ENCODE data around the gene ZCWPW1. TPM values are rescaled to one million over a fixed set of nuclear protein-coding genes. Genes with fewer than 3 reads are reported as not detected.

The ZCWPW1 gene
- total RNA-seq, 1 experiment from 2014 or later = 3.7 TPM

DNA sequence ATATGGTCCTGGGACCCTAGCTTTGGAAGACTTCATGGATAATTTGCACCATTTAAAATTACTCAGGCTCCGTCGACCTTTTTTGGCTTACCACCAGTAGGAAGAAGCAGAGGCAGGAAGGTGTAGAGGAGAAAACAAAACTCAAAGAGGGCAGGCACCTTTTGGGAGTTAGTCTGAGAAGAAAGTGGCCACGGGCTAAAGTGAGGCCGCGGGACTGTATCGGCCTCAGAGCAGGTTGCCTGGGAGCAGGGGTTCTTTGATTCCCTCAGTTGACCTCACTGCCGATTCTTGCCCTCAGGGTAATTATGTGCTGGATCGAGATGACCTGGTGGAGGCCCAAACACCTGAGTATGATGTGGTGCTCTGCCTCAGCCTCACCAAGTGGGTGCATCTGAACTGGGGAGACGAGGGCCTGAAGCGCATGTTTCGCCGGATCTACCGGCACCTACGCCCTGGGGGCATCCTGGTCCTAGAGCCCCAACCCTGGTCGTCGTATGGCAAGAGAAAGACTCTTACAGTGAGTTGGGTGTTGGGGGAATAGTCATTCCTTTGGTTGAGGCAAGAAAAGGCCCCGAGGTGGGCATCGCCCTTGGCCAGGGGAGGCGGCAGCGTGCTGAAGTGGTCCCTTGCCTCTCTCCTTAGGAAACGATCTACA lies 4.2 kb upstream of the ZCWPW1 start:
- no peak for DNase-seq (ENCODE audit: low spot score)

DNA sequence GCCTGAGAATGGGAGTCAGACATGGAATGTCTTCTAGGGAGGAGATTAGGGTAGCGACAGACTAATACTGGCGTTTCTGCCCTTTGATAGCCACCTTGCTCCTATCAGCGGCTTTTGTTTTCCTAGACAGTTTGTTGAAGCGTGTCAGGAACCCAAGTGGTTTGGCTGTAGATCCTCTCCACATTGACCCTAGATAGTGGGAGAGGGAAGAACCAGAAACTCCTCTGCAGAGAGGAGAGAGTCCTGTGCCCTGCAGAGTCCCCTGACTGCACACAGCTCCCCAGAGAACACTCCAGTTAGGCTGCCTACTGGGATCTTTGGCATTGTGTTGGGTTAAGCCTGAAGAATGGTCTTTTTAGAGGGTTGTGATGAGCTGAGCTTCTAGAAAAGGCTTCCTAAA lies 3.5 kb upstream of the ZCWPW1 start:
- DNase-seq (ENCODE audit: low spot score) = no peak

DNA sequence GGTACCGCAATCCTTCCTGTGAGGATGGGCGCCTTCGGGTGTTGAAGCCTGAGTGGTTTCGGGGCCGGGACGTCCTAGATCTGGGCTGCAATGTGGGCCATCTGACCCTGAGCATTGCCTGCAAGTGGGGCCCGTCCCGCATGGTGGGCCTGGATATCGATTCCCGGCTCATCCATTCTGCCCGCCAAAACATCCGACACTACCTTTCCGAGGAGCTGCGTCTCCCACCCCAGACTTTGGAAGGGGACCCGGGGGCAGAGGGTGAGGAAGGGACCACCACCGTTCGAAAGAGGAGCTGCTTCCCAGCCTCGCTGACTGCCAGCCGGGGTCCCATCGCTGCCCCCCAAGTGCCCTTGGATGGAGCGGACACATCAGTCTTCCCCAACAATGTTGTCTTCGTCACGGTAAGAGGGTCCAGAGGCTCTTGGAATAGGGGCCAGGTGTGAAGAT lies 2.8 kb upstream of the ZCWPW1 start:
- no peak for DNase-seq (ENCODE audit: low spot score)

DNA sequence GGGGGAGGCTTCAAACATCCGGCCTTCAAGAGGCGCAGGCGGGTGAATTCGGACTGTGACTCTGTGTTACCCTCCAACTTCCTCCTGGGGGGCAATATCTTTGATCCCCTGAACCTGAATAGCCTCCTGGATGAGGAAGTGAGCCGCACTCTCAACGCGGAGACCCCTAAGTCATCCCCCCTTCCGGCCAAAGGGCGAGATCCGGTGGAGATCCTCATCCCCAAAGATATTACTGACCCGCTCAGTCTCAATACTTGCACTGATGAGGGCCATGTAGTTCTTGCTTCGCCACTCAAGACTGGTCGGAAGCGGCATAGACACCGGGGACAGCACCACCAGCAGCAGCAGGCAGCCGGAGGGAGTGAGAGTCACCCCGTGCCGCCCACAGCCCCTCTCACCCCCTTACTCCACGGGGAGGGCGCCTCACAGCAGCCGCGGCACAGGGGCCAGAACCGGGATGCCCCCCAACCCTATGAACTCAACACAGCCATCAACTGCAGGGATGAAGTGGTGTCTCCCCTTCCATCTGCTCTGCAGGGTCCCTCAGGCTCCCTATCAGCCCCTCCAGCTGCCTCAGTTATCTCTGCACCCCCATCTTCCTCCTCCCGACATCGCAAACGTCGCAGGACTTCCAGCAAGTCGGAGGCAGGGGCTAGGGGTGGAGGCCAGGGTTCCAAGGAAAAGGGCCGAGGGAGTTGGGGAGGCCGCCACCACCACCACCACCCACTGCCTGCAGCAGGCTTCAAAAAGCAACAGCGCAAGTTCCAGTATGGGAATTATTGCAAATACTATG lies 2.2 kb upstream of the ZCWPW1 start:
- DNase-seq (ENCODE audit: low spot score) = no peak

- DNase-seq (ENCODE audit: low spot score) = peak; percentile 95
Measured at GRCh38 chr7:100429637-100430492, 1.4 kb upstream of the ZCWPW1 start, which contains the start of gene MEPCE. Gene MEPCE (plus strand): TSS chr7:100429831. CDS start chr7:100430019, 188 bp downstream.

DNA sequence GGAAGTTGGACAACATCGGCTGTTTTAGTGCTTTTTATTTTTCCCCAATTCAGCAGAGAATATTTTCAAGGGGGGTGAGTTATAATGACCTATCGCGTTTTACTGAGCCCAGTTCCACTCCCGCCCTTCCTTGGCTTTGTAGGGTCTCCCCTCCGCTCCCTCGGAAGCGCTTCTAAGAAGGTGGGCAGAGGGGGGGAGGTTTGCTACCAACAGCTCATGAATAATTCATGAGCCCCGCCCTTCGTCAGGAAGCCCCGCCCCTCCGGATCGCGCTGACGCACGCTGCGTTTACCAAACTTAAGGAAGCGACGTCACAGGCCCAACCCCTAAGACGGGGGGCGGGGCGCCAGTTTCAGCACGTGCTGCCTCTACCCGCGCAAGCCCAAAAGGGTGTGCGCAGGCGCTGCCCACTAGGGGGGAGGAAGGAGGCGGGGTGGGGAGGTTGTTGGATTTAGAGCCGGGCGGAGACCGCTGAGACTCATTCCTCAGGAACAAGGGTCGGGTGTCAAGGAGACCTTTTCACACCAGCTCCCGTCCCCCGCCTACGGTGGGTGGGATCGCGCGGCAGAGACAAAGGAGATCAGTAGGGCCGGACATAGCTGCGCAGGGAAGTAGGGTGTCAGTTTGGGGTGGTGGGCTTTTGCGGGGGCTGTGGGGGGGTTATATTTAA lies 599 bp upstream of the ZCWPW1 start:
- peak; percentile 99 for DNase-seq (ENCODE audit: low spot score)

- DNase-seq (ENCODE audit: low spot score) = no peak
Measured at GRCh38 chr7:100427762-100428198, 723 bp downstream of the ZCWPW1 start.

- no peak for DNase-seq (ENCODE audit: low spot score)
Measured at GRCh38 chr7:100426516-100426915, 2.0 kb downstream of the ZCWPW1 start.

- DNase-seq (ENCODE audit: low spot score) = no peak
Measured at GRCh38 chr7:100425347-100425746, 3.2 kb downstream of the ZCWPW1 start.

GRCh38 chr7:100423315-100423714 lies 5.2 kb downstream of the ZCWPW1 start:
- no peak for DNase-seq (ENCODE audit: low spot score)

DNA sequence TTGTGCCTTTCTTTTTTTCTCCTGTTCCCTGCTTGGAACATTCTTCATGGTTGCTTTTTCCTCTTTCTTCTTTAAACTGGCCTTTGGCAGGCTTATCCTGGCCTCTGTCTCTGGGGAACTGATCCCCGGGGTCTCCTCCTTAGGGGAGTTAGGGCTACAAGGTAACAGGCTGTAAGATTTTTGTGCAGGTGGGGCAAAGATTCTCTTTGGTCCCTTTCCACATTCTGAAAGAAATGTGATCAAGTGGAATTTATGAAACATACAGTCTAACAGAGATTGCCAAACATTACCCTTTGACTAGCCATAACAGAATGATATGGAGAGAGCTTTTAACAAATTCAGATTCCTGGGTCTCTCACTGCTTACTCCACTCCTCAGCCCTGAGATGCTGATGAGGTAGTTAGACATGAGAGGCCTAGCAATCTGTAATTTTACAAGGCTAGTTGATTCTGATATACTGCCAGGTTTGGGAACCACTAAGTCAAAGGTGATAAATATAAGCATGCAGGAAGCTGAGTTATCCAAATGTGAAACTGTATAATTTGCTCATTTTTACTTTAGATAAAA lies 8.8 kb downstream of the ZCWPW1 start:
- DNase-seq (ENCODE audit: low spot score) = no peak

DNA sequence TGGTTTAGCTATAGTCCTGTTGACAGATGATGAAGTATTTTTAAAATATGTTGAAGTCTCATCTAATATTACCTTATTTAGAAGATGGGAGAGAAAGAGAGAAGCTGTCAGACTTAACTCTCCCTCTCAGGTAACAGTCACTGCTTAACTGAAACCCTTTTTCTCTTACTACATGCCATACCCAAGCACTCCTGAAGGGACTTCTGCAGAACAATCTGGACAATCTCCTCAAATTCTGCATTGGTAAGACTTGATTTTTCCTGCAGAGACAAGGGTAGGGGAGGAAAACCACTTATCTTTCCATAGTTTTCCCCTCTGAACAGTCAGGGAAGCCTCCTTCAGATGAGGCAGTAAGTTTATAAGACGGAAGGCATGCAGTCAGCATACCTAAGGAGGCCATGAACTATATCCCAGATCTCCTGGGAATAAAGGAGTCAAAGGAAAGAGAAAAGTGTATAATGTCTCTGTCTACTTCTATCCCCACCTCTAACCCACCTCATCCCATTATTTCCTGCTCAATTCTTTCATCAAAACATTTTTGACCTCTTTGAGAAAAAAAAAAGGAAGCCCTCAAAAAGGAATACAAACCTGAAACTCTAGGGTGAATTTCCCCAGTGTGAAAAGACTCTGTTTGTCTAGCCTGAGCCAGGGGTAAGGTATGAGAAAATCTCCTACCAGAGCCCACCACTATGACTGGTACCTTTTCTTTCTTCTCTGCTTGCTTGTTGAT lies 9.4 kb downstream of the ZCWPW1 start:
- no peak for DNase-seq (ENCODE audit: low spot score)

DNA sequence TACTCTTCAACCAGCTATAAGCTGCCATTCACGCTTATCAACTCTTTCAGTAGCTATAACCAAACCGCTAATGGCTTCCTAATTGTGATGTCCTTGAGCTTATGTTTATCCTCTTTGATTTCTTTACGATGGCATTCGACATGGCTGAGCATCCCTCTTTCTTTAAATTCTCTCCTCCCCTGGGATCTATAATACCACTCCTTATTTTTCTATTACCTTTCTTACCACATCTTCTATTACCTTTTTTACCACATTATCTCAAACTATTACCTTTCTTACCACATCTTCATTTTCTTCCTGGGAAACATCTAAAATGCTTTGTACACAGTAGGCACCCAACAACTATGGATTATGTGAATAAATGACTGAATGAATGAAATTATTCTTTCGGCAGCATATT lies 13.1 kb downstream of the ZCWPW1 start:
- no peak for DNase-seq (ENCODE audit: low spot score)

DNA sequence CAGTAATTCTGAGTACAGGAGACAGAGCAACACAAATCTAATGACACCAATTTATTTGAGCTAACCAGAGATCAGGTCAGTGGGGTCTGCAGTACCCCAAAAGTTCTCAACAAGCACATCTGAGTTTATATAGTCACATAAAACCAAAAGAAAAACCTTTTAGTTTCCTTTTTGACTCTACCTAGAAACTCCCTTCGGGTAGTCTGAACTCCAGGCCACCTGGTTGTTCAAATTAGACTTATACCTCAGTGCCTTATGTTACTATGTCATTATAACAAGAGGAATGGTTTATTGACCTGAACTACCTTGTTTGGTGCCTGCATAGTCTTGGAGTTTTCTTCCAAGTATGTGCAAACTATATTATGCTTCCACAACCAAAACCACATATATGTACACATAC lies 14.6 kb downstream of the ZCWPW1 start:
- no peak for DNase-seq (ENCODE audit: low spot score)

DNA sequence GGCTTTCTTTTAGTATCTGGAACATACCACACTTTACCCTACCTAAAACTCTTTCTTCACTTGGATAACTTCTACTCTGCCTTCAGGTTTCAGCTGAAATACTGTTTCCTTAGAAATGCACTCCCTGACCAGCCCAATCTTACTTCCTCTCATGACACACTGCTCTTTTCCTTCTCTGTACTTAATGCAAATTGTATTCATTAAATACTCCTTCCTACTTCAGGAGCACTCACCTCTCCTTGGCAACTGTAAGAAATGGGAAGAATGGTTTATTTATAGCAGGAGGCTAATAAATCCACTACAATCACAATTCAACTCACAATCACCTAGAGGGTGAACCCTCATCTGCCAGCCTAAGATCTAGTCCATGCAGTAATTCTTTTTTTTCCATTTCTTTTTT lies 15.2 kb downstream of the ZCWPW1 start:
- DNase-seq (ENCODE audit: low spot score) = no peak

DNA sequence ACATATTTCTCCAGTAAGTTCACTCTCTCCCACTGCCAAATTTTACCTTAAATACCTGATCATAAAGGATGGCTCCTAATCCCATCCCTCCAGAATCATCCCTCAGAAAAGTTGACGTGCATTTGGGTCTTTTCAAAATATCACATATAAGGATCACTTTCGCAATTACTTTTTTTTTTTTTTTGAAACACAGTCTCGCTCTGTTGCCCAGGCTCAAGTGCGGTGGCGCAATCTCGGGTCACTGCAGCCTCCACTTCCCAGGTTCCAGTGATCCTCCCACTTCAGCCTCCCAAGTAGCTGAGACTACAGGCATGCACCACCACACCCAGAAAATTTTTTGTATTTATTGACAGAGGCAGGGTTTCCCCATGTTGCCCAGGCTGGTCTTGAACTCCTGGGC lies 17.4 kb downstream of the ZCWPW1 start:
- no peak for DNase-seq (ENCODE audit: low spot score)

DNA sequence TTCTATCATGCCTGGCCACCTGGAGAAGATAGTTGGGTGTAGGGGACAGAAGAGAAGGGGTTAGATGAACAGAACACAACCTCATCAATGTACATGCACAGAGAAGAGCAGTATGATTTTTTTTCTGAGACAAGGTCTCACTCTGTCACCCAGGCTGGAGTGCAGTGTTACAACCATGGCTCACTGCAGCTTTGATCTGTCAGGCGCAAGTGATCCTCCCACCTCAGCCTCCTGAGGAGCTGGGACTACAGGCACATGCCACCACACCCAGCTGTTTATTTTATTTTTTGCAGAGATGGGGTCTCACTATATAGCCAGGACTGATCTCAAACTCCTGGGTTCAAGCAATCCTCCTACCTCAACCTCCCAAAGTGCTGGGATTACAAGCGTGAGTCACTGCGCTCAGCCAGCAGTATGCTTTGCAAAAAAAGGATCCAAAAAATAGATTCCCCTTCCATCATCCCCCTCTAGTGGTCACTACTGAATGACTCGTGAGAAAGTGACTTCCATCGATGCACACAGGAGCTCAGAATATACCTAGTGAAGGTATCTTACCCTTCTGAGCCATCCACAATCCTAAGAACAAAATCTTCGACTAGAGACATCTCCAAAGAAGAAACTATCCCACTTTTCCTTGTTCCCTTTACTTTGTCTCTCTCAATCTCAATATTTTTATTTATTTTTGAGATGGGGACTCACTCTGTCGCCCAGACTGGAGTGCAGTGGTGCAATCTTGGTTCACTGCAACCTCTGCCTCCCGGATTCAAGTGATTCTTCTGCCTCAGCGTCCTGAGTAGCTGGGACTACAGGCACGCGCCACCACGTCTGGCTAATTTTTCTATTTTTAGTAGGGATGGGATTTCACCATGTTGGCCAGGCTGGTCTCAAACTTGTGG lies 21.0 kb downstream of the ZCWPW1 start:
- DNase-seq (ENCODE audit: low spot score) = peak; percentile 82

DNA sequence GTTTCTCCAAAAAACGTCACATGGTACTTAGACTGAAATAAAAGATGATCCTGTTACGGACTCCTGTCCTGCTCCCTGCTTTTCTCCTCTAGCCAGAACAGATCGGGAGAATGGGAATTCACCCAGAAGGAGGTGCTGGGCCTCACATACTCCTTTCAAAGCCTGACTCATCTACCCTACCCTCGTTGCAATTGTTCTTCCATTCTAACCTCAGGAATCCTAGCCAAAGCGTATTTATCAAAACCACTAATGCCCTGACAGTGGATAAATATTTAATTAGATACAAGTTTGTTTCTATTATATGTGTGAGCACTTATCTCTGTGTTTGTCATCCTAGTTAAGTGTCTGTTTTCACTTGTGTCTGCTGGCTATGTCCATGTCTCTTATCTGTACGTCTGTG lies 21.7 kb downstream of the ZCWPW1 start:
- peak; percentile 78 for DNase-seq (ENCODE audit: low spot score)

- DNase-seq (ENCODE audit: low spot score) = no peak
Measured at GRCh38 chr7:100402241-100402640, 26.3 kb downstream of the ZCWPW1 start.

- no peak for DNase-seq (ENCODE audit: low spot score)
Measured at GRCh38 chr7:100401811-100402210, 26.7 kb downstream of the ZCWPW1 start.
